HG03095 (cell line): Measurements from ENCODE around the gene MGAT4A.

Experiments
- ATAC-seq: cut with Tn5 transposase; IDR thresholded peaks from one replicate; pipeline ENCODE4 v1.9.1; 2021; ENCODE audit warnings: moderate library complexity; ENCODE audit not compliant: unreplicated experiment

Gene MGAT4A

GRCh38 chr2:98704499-98705332 is 26.2 kb downstream of the MGAT4A start:
- ATAC-seq: no peak

GRCh38 chr2:98703738-98704137 is 27.2 kb downstream of the MGAT4A start:
- ATAC-seq: no peak

- no peak for ATAC-seq
Measured at GRCh38 chr2:98702858-98703620, 27.9 kb downstream of the MGAT4A start.

- ATAC-seq: no peak
Measured at GRCh38 chr2:98702127-98702802, 28.7 kb downstream of the MGAT4A start.

GRCh38 chr2:98701230-98701629 is 29.7 kb downstream of the MGAT4A start:
- ATAC-seq: no peak

GRCh38 chr2:98698896-98699295 is 32.0 kb downstream of the MGAT4A start:
- no peak for ATAC-seq

- ATAC-seq: no peak
Measured at GRCh38 chr2:98697651-98698337, 33.1 kb downstream of the MGAT4A start.

- no peak for ATAC-seq
Measured at GRCh38 chr2:98696200-98696599, 34.7 kb downstream of the MGAT4A start.

- no peak for ATAC-seq
Measured at GRCh38 chr2:98695255-98695654, 35.7 kb downstream of the MGAT4A start.

GRCh38 chr2:98693477-98693876 is 37.5 kb downstream of the MGAT4A start:
- ATAC-seq: no peak

GRCh38 chr2:98692090-98693054 is 38.6 kb downstream of the MGAT4A start:
- ATAC-seq: no peak

- ATAC-seq: no peak
Measured at GRCh38 chr2:98691303-98691702, 39.6 kb downstream of the MGAT4A start.

GRCh38 chr2:98685930-98686887 is 44.7 kb downstream of the MGAT4A start:
- ATAC-seq: no peak

GRCh38 chr2:98683728-98684127 is 47.2 kb downstream of the MGAT4A start:
- no peak for ATAC-seq

GRCh38 chr2:98676742-98677141 is 54.2 kb downstream of the MGAT4A start:
- ATAC-seq: no peak

GRCh38 chr2:98674233-98674964 is 56.5 kb downstream of the MGAT4A start:
- no peak for ATAC-seq

GRCh38 chr2:98669675-98670074 is 61.3 kb downstream of the MGAT4A start:
- no peak for ATAC-seq

GRCh38 chr2:98665677-98666076 is 65.3 kb downstream of the MGAT4A start:
- no peak for ATAC-seq
